ENCODE data around the gene GARIN1A. TPM values are rescaled to one million over a fixed set of nuclear protein-coding genes. Genes with fewer than 3 reads are reported as not detected.
"Not testable (repeated sequence)": the region's sequence is repeated elsewhere in the genome, so short reads cannot be mapped to it uniquely, and the experiment has no call there.

The GARIN1A gene
- total RNA-seq, 2 donors from 2014 or later, result 0.15 to 0.64 TPM

- no peak overlapping the region for H3K27ac Mint-ChIP-seq
- WGBS, 2 experiments (ENCODE audit: insufficient coverage in 1 of 2, insufficient read length in 1 of 2), result 80 to 94% methylated on average over 2 to 3 of the region's 3 CpGs
- no peak for TF ChIP-seq CTCF (conservative IDR thresholded peaks at IDR 0.05)
- H3K27me3 Mint-ChIP-seq (ENCODE audit: insufficient read depth), result no peaks in the 10 kb centered on the region
- Histone ChIP-seq H3K27ac (ENCODE audit: low read depth, low read length) (no peak overlapping the region), H3K4me1 (ENCODE audit: control insufficient read depth, insufficient read depth, low read length) (no peaks in the 10 kb centered on the region), H3K36me3 (ENCODE audit: control insufficient read depth, insufficient read depth, low read length) (no peaks in the 10 kb centered on the region), H3K9ac (ENCODE audit: extremely low read depth, low read length, poor library complexity, severe bottlenecking) (no peak overlapping the region), H3K4me3 (ENCODE audit: low read length) (no peak overlapping the region), H3K9me3 (ENCODE audit: control insufficient read depth, low read length) (no peaks in the 10 kb centered on the region), H3K27me3 (ENCODE audit: control insufficient read depth, insufficient read depth, low read length, poor library complexity, severe bottlenecking) (no peaks in the 10 kb centered on the region)
- no peak for DNase-seq
- no peaks in the 10 kb centered on the region for H3K4me1 Mint-ChIP-seq
- H3K4me3 Mint-ChIP-seq, result no peak overlapping the region
- H3K36me3 Mint-ChIP-seq (ENCODE audit: low read depth), result peaks cover 10% of the 10 kb centered on the region
- peaks cover 1% of the 10 kb centered on the region for H3K9me3 Mint-ChIP-seq
These were observed 9.9 kb downstream of the GARIN1A start for GRCh38 chr7:128681794-128682537.

- H3K27me3 Mint-ChIP-seq (ENCODE audit: insufficient read depth); H3K4me1 Mint-ChIP-seq; H3K4me3 ChIP-seq (ENCODE audit: low read length); H3K4me1 ChIP-seq (ENCODE audit: control insufficient read depth, insufficient read depth, low read length); H3K27ac ChIP-seq (ENCODE audit: low read depth, low read length); H3K27me3 ChIP-seq (ENCODE audit: control insufficient read depth, insufficient read depth, low read length, poor library complexity, severe bottlenecking); DNase-seq; H3K36me3 ChIP-seq (ENCODE audit: control insufficient read depth, insufficient read depth, low read length); H3K9me3 Mint-ChIP-seq; H3K4me3 Mint-ChIP-seq; H3K9ac ChIP-seq (ENCODE audit: extremely low read depth, low read length, poor library complexity, severe bottlenecking); H3K9me3 ChIP-seq (ENCODE audit: control insufficient read depth, low read length); H3K27ac Mint-ChIP-seq: not testable (repeated sequence)
- H3K36me3 Mint-ChIP-seq (ENCODE audit: low read depth), result peaks cover 16% of the 10 kb centered on the region
- WGBS, 2 experiments (ENCODE audit: insufficient coverage in 1 of 2, insufficient read length in 1 of 2), result 89% methylated on average over 1 of the region's 1 CpG; no CpG with 5 or more reads in 1 of the 2 experiments
These were observed 11.2 kb downstream of the GARIN1A start for GRCh38 chr7:128683270-128683669.

- H3K4me1 Mint-ChIP-seq; H3K27ac ChIP-seq (ENCODE audit: low read depth, low read length); H3K9ac ChIP-seq (ENCODE audit: extremely low read depth, low read length, poor library complexity, severe bottlenecking); H3K27me3 Mint-ChIP-seq (ENCODE audit: insufficient read depth); H3K4me1 ChIP-seq (ENCODE audit: control insufficient read depth, insufficient read depth, low read length); H3K9me3 Mint-ChIP-seq; DNase-seq; H3K27me3 ChIP-seq (ENCODE audit: control insufficient read depth, insufficient read depth, low read length, poor library complexity, severe bottlenecking); H3K4me3 ChIP-seq (ENCODE audit: low read length); H3K4me3 Mint-ChIP-seq; H3K36me3 ChIP-seq (ENCODE audit: control insufficient read depth, insufficient read depth, low read length); H3K9me3 ChIP-seq (ENCODE audit: control insufficient read depth, low read length); H3K27ac Mint-ChIP-seq: not testable (repeated sequence)
- peaks cover 16% of the 10 kb centered on the region for H3K36me3 Mint-ChIP-seq (ENCODE audit: low read depth)
- WGBS, 2 experiments (ENCODE audit: insufficient coverage in 1 of 2, insufficient read length in 1 of 2), result 89 to 90% methylated on average over 2 to 4 of the region's 4 CpGs
These were observed 11.6 kb downstream of the GARIN1A start for GRCh38 chr7:128683738-128684137.

- H3K36me3 Mint-ChIP-seq (ENCODE audit: low read depth), result peaks cover 16% of the 10 kb centered on the region
- Histone ChIP-seq H3K9ac (ENCODE audit: extremely low read depth, low read length, poor library complexity, severe bottlenecking) (no peak overlapping the region), H3K27ac (ENCODE audit: low read depth, low read length) (no peak overlapping the region), H3K9me3 (ENCODE audit: control insufficient read depth, low read length) (no peaks in the 10 kb centered on the region), H3K4me1 (ENCODE audit: control insufficient read depth, insufficient read depth, low read length) (no peaks in the 10 kb centered on the region), H3K36me3 (ENCODE audit: control insufficient read depth, insufficient read depth, low read length) (no peaks in the 10 kb centered on the region), H3K4me3 (ENCODE audit: low read length) (no peak overlapping the region), H3K27me3 (ENCODE audit: control insufficient read depth, insufficient read depth, low read length, poor library complexity, severe bottlenecking) (no peaks in the 10 kb centered on the region)
- H3K9me3 Mint-ChIP-seq, result peaks cover 19% of the 10 kb centered on the region
- H3K4me1 Mint-ChIP-seq, result no peaks in the 10 kb centered on the region
- no peak for TF ChIP-seq CTCF (conservative IDR thresholded peaks at IDR 0.05)
- peaks cover 2% of the 10 kb centered on the region for H3K27me3 Mint-ChIP-seq (ENCODE audit: insufficient read depth)
- H3K27ac Mint-ChIP-seq, result no peak overlapping the region
- no peak for DNase-seq
- WGBS, 2 experiments (ENCODE audit: insufficient coverage in 1 of 2, insufficient read length in 1 of 2), result 94 to 98% methylated on average over 3 of the region's 3 CpGs
- no peak overlapping the region for H3K4me3 Mint-ChIP-seq
These were observed 15.0 kb downstream of the GARIN1A start for GRCh38 chr7:128687131-128687530.
